DMS53 treated with DMSO at 0.1 percent for 48 hours (cell line): ENCODE data around the gene SH3GL1.

Source experiments
- DNase-seq: peaks from one replicate; lab custom pipeline; 2025; ENCODE audit not compliant: unreplicated experiment; lab: John Stamatoyannopoulos, UW

The SH3GL1 gene

GRCh38 chr19:4323692-4324091, 76.7 kb downstream of the SH3GL1 start:
- no peak for DNase-seq

GRCh38 chr19:4322942-4323665, 77.2 kb downstream of the SH3GL1 start:
- DNase-seq = no peak

- DNase-seq = no peak
Measured at GRCh38 chr19:4320419-4320818, 79.9 kb downstream of the SH3GL1 start.

GRCh38 chr19:4319067-4319718, 81.2 kb downstream of the SH3GL1 start:
- DNase-seq = no peak

DNA sequence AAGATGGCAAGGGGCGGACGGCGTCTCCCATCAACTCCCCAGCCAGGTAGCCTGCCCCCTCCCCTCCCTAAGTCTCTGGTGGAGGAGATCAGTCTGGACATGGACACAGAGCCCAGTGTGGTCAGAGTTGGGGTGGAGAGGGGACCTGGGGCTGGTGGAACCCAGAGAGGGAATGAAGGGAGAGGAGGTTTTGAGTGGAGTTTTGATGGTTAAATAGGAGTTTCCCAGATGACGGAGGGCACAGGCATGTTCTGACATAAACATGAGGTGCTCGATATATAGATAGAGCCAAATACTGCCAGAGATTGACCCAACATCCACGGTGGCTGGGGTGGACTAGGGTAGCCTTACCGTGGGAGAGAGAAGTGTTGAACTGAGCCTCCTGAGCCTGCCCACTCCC, 81.9 kb downstream of the SH3GL1 start:
- DNase-seq = no peak

DNA sequence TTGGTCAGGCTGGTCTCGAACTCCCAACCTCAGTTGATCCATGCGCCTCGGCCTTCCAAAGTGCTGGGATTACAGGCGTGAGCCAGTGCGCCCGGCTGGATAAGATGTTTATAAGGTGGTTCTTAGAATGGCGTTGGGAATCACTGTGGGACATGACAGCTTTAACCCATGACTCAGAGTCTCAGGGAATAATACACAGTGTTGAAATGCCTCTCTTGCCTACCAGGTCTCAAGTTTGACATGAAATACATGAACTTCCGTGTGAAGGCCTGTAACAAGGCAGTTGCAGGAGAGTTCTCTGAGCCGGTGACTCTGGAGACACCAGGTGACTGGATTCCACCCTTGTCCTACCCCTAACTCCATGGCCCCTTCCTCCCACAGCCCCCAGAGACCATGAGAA, 83.4 kb downstream of the SH3GL1 start:
- DNase-seq = no peak

DNA sequence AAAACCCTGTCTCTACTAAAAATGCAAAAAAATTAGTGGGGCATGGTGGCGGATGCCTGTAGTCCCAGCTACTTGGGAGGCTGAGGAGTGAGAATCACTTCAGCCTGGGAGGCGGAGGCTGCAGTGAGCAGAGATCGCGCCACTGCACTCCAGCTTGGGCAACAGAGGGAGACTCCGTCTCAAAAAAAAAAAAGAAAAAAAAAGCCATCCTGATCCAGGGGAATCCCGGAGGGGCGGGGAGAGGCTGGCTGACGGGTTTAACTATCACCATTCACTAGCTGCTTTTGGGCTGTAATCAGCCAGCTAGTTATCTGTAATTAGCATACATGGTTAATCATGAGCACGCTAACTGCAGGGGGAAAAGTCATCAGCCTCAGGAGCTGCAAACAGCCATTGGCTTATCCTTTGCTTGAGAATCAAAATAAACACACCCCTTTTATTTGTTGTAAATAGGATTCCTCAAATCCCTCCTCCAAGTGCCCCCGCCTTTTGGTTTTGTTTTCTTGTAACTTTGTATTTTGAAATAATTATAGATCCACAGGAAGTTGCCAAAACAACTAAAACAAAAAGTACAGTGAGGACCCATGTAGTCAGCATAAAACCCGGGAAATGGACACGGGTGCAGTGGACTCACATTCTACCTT, 86.4 kb downstream of the SH3GL1 start:
- DNase-seq = no peak
